Common myeloid progenitor, CD34-positive (primary cell): ENCODE measurements around the gene BNC2.

Source experiments
- CTCF ChIA-PET: fragments of 350-600 bp; sonication (Branson Sonifier 250); formaldehyde crosslinking; loops from one replicate; lab custom pipeline; 2021; ENCODE audit warnings: antibody characterized with exemption; lab: Charles Lee
- POLR2A ChIA-PET: fragments of 350-600 bp; sonication (Branson Sonifier 250); formaldehyde crosslinking; loops from one replicate; lab custom pipeline; 2021; ENCODE audit warnings: antibody characterized with exemption; lab: Charles Lee
- DNase-seq, 3 donors: peaks; one replicate each; pipeline versions ENCODE4 v3.0.0 to v3.0.0-alpha.2; 2013
- H3K27ac ChIP-seq, 2 experiments: 1 replicate in 1 of 2; 2 replicates in 1 of 2; pipeline ENCODE4 v1.7.0; 2013; ENCODE audit warnings: inconsistent platforms in 2 of 2, low read length in 2 of 2, mild to moderate bottlenecking in 2 of 2, low read depth in 1 of 2, moderate library complexity in 1 of 2; ENCODE audit not compliant: severe bottlenecking in 2 of 2, insufficient read depth in 1 of 2, poor library complexity in 1 of 2
- H3K27me3 ChIP-seq, 5 experiments: replicated peaks in 2 of 5; 1 replicate in 3 of 5; 2 replicates in 2 of 5; pipeline versions ENCODE4 v1.6.1 to v1.7.0; 2013; ENCODE audit warnings: low read length in 4 of 5, mild to moderate bottlenecking in 2 of 5, moderate library complexity in 2 of 5, inconsistent platforms in 1 of 5; ENCODE audit not compliant: insufficient read depth in 5 of 5, control insufficient read depth in 4 of 5
- H3K36me3 ChIP-seq, 4 experiments: 1 replicate in 2 of 4; 2 replicates in 2 of 4; pipeline versions ENCODE4 v1.6.1 to v1.7.0; 2013; ENCODE audit warnings: low read length in 3 of 4, control low read depth in 1 of 4, mild to moderate bottlenecking in 1 of 4; ENCODE audit not compliant: control insufficient read depth in 4 of 4, insufficient read depth in 4 of 4
- H3K4me1 ChIP-seq, 4 experiments: 1 replicate in 3 of 4; 2 replicates in 1 of 4; pipeline versions ENCODE4 v1.6.1 to v1.7.1; 2013; ENCODE audit warnings: low read length in 3 of 4, mild to moderate bottlenecking in 3 of 4, control low read depth in 1 of 4, inconsistent platforms in 1 of 4, moderate library complexity in 1 of 4; ENCODE audit not compliant: control insufficient read depth in 4 of 4, insufficient read depth in 4 of 4; ENCODE audit errors: control extremely low read depth in 1 of 4
- H3K4me3 ChIP-seq, 7 experiments: 1 replicate in 4 of 7; 2 replicates in 3 of 7; pipeline versions ENCODE4 v1.5.1 to v1.7.0; 2013; ENCODE audit warnings: mild to moderate bottlenecking in 7 of 7, low read length in 6 of 7, moderate library complexity in 6 of 7, inconsistent platforms in 2 of 7, low read depth in 2 of 7, control low read depth in 1 of 7; ENCODE audit not compliant: insufficient read depth in 4 of 7, control insufficient read depth in 1 of 7; ENCODE audit errors: extremely low read depth in 1 of 7
- H3K9me3 ChIP-seq, 5 experiments: 1 replicate in 4 of 5; 2 replicates in 1 of 5; pipeline versions ENCODE4 v1.6.1 to v1.7.1; 2013; ENCODE audit warnings: low read length in 4 of 5, mild to moderate bottlenecking in 2 of 5, inconsistent platforms in 1 of 5, low read depth in 1 of 5, moderate library complexity in 1 of 5; ENCODE audit not compliant: control insufficient read depth in 4 of 5, insufficient read depth in 2 of 5; ENCODE audit errors: control extremely low read depth in 1 of 5
- WGBS: methylation state at CpG from one replicate; pipeline ENCODE4 v1.1.5; 2013; ENCODE audit not compliant: insufficient coverage; 5-methylcytosine and 5-hydroxymethylcytosine counted together

Gene BNC2

DNA sequence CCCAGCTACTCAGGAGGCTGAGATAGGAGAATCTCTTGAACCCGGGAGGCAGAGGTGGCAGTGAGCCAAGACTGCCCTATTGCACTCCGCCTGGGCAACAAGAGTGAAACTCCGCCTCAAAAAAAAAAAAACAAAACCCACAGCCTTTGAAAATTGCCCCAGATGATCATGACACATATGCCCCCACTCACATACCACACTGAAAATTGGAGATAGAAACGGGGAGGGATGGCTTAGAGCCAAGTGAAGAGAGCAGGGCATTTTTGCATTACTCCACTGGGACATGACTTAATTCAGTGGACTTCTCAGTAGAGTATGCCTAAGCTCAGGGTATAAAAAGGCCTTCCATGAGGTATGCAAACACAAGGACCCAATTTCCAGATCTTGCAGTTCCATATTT is 309.3 kb downstream of the BNC2 start:
- no peak for DNase-seq
- WGBS: 94% methylated on average over 2 of the region's 4 CpGs

GRCh38 chr9:16559418-16560188 is 310.9 kb downstream of the BNC2 start:
- Histone ChIP-seq H3K4me1 (no peaks in the 10 kb centered on the region), H3K36me3 (no peaks in the 10 kb centered on the region), H3K9me3 (no peaks in the 10 kb centered on the region), H3K27ac (no peak overlapping the region), H3K27me3 (no peaks in the 10 kb centered on the region), H3K4me3 (no peak overlapping the region)
- ChIA-PET CTCF (no interaction called here), POLR2A (no interaction called here)
- no peak for DNase-seq
- 96% methylated on average over 5 of the region's 6 CpGs for WGBS

More for the DNA sequence above, 309.3 kb downstream of the BNC2 start:
- Histone ChIP-seq H3K27me3 (no peaks in the 10 kb centered on the region), H3K4me3 (no peak overlapping the region), H3K4me1 (no peaks in the 10 kb centered on the region), H3K9me3 (no peaks in the 10 kb centered on the region), H3K36me3 (no peaks in the 10 kb centered on the region), H3K27ac (no peak overlapping the region)
- ChIA-PET POLR2A (no interaction called here), CTCF (no interaction called here)

GRCh38 chr9:16555802-16556201 is 314.7 kb downstream of the BNC2 start:
- ChIA-PET POLR2A (no interaction called here), CTCF (no interaction called here)
- Histone ChIP-seq H3K36me3 (no peaks in the 10 kb centered on the region), H3K27ac (no peak overlapping the region), H3K4me3 (no peak overlapping the region), H3K4me1 (no peaks in the 10 kb centered on the region), H3K27me3 (no peaks in the 10 kb centered on the region), H3K9me3 (no peaks in the 10 kb centered on the region)
- no peak for DNase-seq
- 100% methylated on average over 1 of the region's 1 CpG for WGBS

DNA sequence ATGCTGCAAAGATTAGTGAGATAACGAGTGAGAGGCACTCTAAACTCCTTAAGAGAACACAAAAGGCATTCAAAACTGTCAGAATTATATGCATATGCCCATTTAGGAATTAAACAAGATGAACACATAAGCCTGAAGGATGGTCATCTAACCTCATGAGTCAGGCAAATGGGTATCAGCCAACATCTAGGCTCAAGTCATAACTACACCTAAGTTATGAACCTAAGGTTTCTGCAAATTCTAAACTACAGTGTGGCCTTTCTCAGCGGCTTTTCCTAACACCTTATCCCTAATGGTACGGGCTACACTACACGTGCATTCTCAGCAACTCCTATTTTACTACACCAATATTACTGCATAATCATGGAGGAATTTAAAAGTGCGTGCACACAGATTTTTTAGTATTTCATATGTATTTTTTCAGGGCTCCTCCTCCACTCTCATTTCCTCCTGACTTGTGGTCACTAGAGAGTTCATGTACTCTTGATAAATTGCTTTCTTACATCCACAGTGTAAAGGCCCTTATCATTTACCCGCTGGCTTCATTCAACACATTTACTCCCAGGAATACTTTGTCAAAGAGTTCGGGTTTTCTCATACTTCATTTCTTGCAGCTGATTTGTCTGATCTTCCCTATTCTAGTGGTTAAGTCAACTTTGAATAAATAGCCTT is 316.5 kb downstream of the BNC2 start:
- CTCF ChIA-PET: no interaction called here
- WGBS: 97% methylated on average over 4 of the region's 7 CpGs

GRCh38 chr9:16552252-16552651 is 318.2 kb downstream of the BNC2 start:
- Histone ChIP-seq H3K4me1 (no peaks in the 10 kb centered on the region), H3K27ac (no peak overlapping the region), H3K36me3 (no peaks in the 10 kb centered on the region), H3K4me3 (no peak overlapping the region), H3K27me3 (no peaks in the 10 kb centered on the region), H3K9me3 (no peaks in the 10 kb centered on the region)
- CTCF ChIA-PET: no interaction called here
- DNase-seq: no peak
- WGBS: 88% methylated on average over 11 of the region's 15 CpGs
- POLR2A ChIA-PET: no interaction called here

More for the DNA sequence above, 316.5 kb downstream of the BNC2 start:
- no peak for DNase-seq
- POLR2A ChIA-PET: no interaction called here
- H3K27ac ChIP-seq: no peak overlapping the region
- no peaks in the 10 kb centered on the region for H3K9me3 ChIP-seq
- H3K27me3 ChIP-seq: no peaks in the 10 kb centered on the region
- no peaks in the 10 kb centered on the region for H3K4me1 ChIP-seq
- no peaks in the 10 kb centered on the region for H3K36me3 ChIP-seq
- H3K4me3 ChIP-seq: no peak overlapping the region

DNA sequence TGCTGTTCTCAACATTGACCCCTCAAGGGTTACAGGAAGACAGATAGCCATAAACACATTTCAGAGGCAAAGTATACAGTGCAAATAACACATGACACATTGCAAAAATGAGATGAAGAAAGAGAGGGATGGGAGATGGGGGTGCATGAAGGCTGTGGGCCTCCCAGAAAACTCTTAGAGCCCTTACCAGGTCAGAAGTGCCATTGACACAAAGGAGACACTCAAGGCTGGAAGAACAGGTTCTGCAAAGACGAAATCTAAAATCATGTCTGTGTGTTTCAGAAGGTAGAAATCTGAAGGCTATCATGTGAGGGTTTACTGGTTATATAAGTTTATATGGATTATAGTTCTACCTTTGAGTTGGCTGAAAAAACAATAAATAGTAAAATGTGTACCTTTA is 318.8 kb downstream of the BNC2 start:
- WGBS: 100% methylated on average over 1 of the region's 1 CpG
- Histone ChIP-seq H3K4me1 (no peaks in the 10 kb centered on the region), H3K27me3 (no peaks in the 10 kb centered on the region), H3K4me3 (no peak overlapping the region), H3K9me3 (no peaks in the 10 kb centered on the region), H3K27ac (no peak overlapping the region), H3K36me3 (no peaks in the 10 kb centered on the region)
- ChIA-PET CTCF (no interaction called here), POLR2A (no interaction called here)
- DNase-seq: no peak

GRCh38 chr9:16545639-16546038 is 324.8 kb downstream of the BNC2 start:
- Histone ChIP-seq H3K27ac (no peak overlapping the region), H3K27me3 (no peaks in the 10 kb centered on the region), H3K4me3 (no peak overlapping the region), H3K4me1 (no peaks in the 10 kb centered on the region), H3K36me3 (no peaks in the 10 kb centered on the region), H3K9me3 (no peaks in the 10 kb centered on the region)
- CTCF ChIA-PET: no interaction called here
- POLR2A ChIA-PET: no interaction called here
- whole genome bisulfite sequencing: 100% methylated on average over 1 of the region's 3 CpGs
- no peak for DNase-seq
